Small intestine (tissue), 7 donors: ENCODE results near the gene UGT2B17. TPM values are rescaled to one million over a fixed set of nuclear protein-coding genes. Genes with fewer than 3 reads are reported as not detected.
"Not testable (repeated sequence)": the region's sequence is repeated elsewhere in the genome, so short reads cannot be mapped to it uniquely, and the experiment has no call there.

Experiments
- DNase-seq, 2 donors: peaks; one replicate each; pipeline versions ENCODE4 v3.0.0 to v3.0.0-alpha.2; 2013
- FAIRE-seq: peaks from 2 replicates; lab custom pipeline; 2012; peaks lifted over from hg19 to GRCh38; lab: Jason Lieb, UNC
- H3K27ac ChIP-seq, 3 donors: one replicate each; pipeline ENCODE4 v1.5.1; 2013; ENCODE audit warnings: low read length in 2 of 3, mild to moderate bottlenecking in 2 of 3, control low read depth in 1 of 3, inconsistent platforms in 1 of 3, low read depth in 1 of 3, moderate library complexity in 1 of 3
- H3K27me3 ChIP-seq, 3 donors: one replicate each; pipeline ENCODE4 v1.6.1; 2013; ENCODE audit warnings: low read length in 3 of 3, inconsistent platforms in 1 of 3; ENCODE audit not compliant: control insufficient read depth in 3 of 3, insufficient read depth in 3 of 3
- H3K36me3 ChIP-seq, 3 donors: one replicate each; pipeline ENCODE4 v1.6.1; 2013; ENCODE audit warnings: low read length in 3 of 3, inconsistent platforms in 1 of 3, low read depth in 1 of 3, mild to moderate bottlenecking in 1 of 3, moderate library complexity in 1 of 3; ENCODE audit not compliant: control insufficient read depth in 3 of 3, insufficient read depth in 2 of 3
- H3K4me1 ChIP-seq, 3 donors: one replicate each; pipeline ENCODE4 v1.6.1; 2013; ENCODE audit warnings: low read length in 2 of 3, inconsistent platforms in 1 of 3, low read depth in 1 of 3, mild to moderate bottlenecking in 1 of 3, moderate library complexity in 1 of 3; ENCODE audit not compliant: control insufficient read depth in 3 of 3, insufficient read depth in 2 of 3
- H3K4me3 ChIP-seq, 3 donors: one replicate each; pipeline ENCODE4 v1.5.1; 2013; ENCODE audit warnings: low read length in 3 of 3, control low read depth in 1 of 3, inconsistent platforms in 1 of 3, low read depth in 1 of 3, mild to moderate bottlenecking in 1 of 3, moderate library complexity in 1 of 3
- H3K9me3 ChIP-seq, 2 donors: one replicate each; pipeline ENCODE4 v1.6.1; 2013; ENCODE audit warnings: low read depth in 1 of 2, low read length in 1 of 2; ENCODE audit not compliant: control insufficient read depth in 2 of 2, insufficient read depth in 1 of 2
- WGBS, 3 donors: extraction: QIAGEN DNeasy Blood & Tissue Kit; methylation state at CpG; one replicate each; pipeline ENCODE4 v1.1.7; 2013; 5-methylcytosine and 5-hydroxymethylcytosine counted together
- polyA plus RNA-seq, 4 donors: library from polyadenylated mRNA; stranded (reverse) in 3 of 4; unstranded in 1 of 4; fragments of 200-250 nt in 3 of 4; fragments of 120-200 nt in 1 of 4; gene quantifications; one replicate each; pipeline versions ENCODE4 v1.2.1 to v1.2.3, GENCODE V29; 2013
- donor health status: healthy with polysubstance abuse.
- donor health status: control.
- donor health status: control.
- donor health status: Bipolar disorder and iron deficiency.
- donor health status: healthy.

Gene UGT2B17
- polyA plus RNA-seq, 4 donors, result 121 to 974 (median 229) TPM; not detected in 1

- not testable (repeated sequence) for H3K27ac ChIP-seq, DNase-seq, FAIRE-seq, H3K4me3 ChIP-seq, H3K9me3 ChIP-seq, H3K36me3 ChIP-seq, H3K4me1 ChIP-seq, H3K27me3 ChIP-seq
- 21 to 59% methylated on average over 1 of the region's 1 CpG; no CpG with 5 or more reads in 1 of the 3 donors for WGBS, 3 donors
Observed at GRCh38 chr4:68566364-68566763, 9.8 kb downstream of the UGT2B17 start.

GRCh38 chr4:68565082-68565481 lies 11.0 kb downstream of the UGT2B17 start:
- not testable (repeated sequence) for DNase-seq, H3K27me3 ChIP-seq, H3K36me3 ChIP-seq, H3K9me3 ChIP-seq, H3K4me1 ChIP-seq, H3K27ac ChIP-seq
- peak overlapping the region in 1 of 3 donors; percentile 0 for H3K4me3 ChIP-seq
- peak; percentile 73 for FAIRE-seq
- WGBS, 3 donors, result 50 to 76% (median 71%) methylated on average over 1 of the region's 1 CpG

- H3K27ac ChIP-seq, H3K4me3 ChIP-seq, H3K27me3 ChIP-seq, H3K4me1 ChIP-seq, DNase-seq, H3K9me3 ChIP-seq, H3K36me3 ChIP-seq: not testable (repeated sequence)
- no CpG with 5 or more reads among the region's 1 CpG for WGBS, 3 donors
- peak; percentile 41 for FAIRE-seq
Observed at GRCh38 chr4:68560364-68561070, 15.6 kb downstream of the UGT2B17 start.

GRCh38 chr4:68553830-68554229 lies 22.3 kb downstream of the UGT2B17 start:
- H3K4me1 ChIP-seq, H3K36me3 ChIP-seq, H3K27ac ChIP-seq, FAIRE-seq, H3K27me3 ChIP-seq, DNase-seq, H3K9me3 ChIP-seq, H3K4me3 ChIP-seq: not testable (repeated sequence)
- 72 to 90% methylated on average over 1 of the region's 1 CpG; no CpG with 5 or more reads in 1 of the 3 donors for whole genome bisulfite sequencing, 3 donors

- not testable (repeated sequence) for H3K36me3 ChIP-seq, H3K4me3 ChIP-seq, FAIRE-seq, H3K9me3 ChIP-seq, H3K27me3 ChIP-seq, H3K27ac ChIP-seq, DNase-seq, H3K4me1 ChIP-seq
- 29 to 60% (median 44%) methylated on average over 1 to 5 of the region's 5 CpGs for WGBS, 3 donors
Observed at GRCh38 chr4:68552818-68553811, 23.0 kb downstream of the UGT2B17 start.

- H3K27ac ChIP-seq, H3K27me3 ChIP-seq, H3K4me1 ChIP-seq, H3K36me3 ChIP-seq, FAIRE-seq, DNase-seq, H3K4me3 ChIP-seq, H3K9me3 ChIP-seq: not testable (repeated sequence)
- WGBS, 3 donors, result 89 to 91% methylated on average over 13 of the region's 13 CpGs; no CpG with 5 or more reads in 1 of the 3 donors
Observed at GRCh38 chr4:68542742-68543141, 33.4 kb downstream of the UGT2B17 start.

GRCh38 chr4:68536375-68536774 lies 39.7 kb downstream of the UGT2B17 start:
- FAIRE-seq, result no peak
- DNase-seq, result no peak
- no peak overlapping the region for H3K27ac ChIP-seq
- peaks cover 0 to 2% (median 0%) of the 10 kb centered on the region in 3 donors for H3K36me3 ChIP-seq
- H3K27me3 ChIP-seq, result no peaks in the 10 kb centered on the region
- WGBS, 3 donors, result 91 to 92% methylated on average over 3 of the region's 3 CpGs; no CpG with 5 or more reads in 1 of the 3 donors
- H3K4me1 ChIP-seq, result no peaks in the 10 kb centered on the region
- no peaks in the 10 kb centered on the region for H3K9me3 ChIP-seq
- H3K4me3 ChIP-seq, result no peak overlapping the region

- Histone ChIP-seq H3K4me1 (no peaks in the 10 kb centered on the region), H3K9me3 (no peaks in the 10 kb centered on the region), H3K36me3 (peaks cover 0 to 2% (median 0%) of the 10 kb centered on the region in 3 donors), H3K4me3 (no peak overlapping the region), H3K27ac (no peak overlapping the region), H3K27me3 (no peaks in the 10 kb centered on the region)
- FAIRE-seq (no peak), DNase-seq (no peak)
- 79 to 80% methylated on average over 6 of the region's 6 CpGs; no CpG with 5 or more reads in 1 of the 3 donors for WGBS, 3 donors
Observed at GRCh38 chr4:68535974-68536373, 40.1 kb downstream of the UGT2B17 start.
